Epithelial cell of proximal tubule (primary cell): ENCODE measurements around the gene TLCD2. TPM values are rescaled to one million over a fixed set of nuclear protein-coding genes. Genes with fewer than 3 reads are reported as not detected.

Experiments used
- DNase-seq: peaks from one replicate; pipeline ENCODE4 v3.0.0-alpha.2; 2011; ENCODE audit warnings: low read depth
- H3K4me3 ChIP-seq: 2 replicates; pipeline ENCODE4 v1.5.1; 2011; ENCODE audit warnings: low read depth, mild to moderate bottlenecking, low read length
- total RNA-seq: library from RNA; depleted of rRNA; stranded (reverse); fragments of >200 nt; gene quantifications from 2 replicates; pipeline ENCODE4 v1.2.3, GENCODE V29; 2015
- TF ChIP-seq, protein P1 (sequence below): conservative IDR thresholded peaks from 2 replicates; pipeline ENCODE4 v1.5.1; 2012; ENCODE audit warnings: low read depth, mild to moderate bottlenecking, low read length

The TLCD2 gene
- total RNA-seq, 1 donor from 2014 or later: 1.4 TPM

- TF ChIP-seq, protein P1, sequence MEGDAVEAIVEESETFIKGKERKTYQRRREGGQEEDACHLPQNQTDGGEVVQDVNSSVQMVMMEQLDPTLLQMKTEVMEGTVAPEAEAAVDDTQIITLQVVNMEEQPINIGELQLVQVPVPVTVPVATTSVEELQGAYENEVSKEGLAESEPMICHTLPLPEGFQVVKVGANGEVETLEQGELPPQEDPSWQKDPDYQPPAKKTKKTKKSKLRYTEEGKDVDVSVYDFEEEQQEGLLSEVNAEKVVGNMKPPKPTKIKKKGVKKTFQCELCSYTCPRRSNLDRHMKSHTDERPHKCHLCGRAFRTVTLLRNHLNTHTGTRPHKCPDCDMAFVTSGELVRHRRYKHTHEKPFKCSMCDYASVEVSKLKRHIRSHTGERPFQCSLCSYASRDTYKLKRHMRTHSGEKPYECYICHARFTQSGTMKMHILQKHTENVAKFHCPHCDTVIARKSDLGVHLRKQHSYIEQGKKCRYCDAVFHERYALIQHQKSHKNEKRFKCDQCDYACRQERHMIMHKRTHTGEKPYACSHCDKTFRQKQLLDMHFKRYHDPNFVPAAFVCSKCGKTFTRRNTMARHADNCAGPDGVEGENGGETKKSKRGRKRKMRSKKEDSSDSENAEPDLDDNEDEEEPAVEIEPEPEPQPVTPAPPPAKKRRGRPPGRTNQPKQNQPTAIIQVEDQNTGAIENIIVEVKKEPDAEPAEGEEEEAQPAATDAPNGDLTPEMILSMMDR: no peak
- H3K4me3 ChIP-seq: peak overlapping the region; percentile 77
- DNase-seq: peak; percentile 68
Measured at GRCh38 chr17:1714427-1714979, 4.3 kb upstream of the TLCD2 start.

GRCh38 chr17:1713878-1714426 lies 3.8 kb upstream of the TLCD2 start:
- peak overlapping the region; percentile 77 for H3K4me3 ChIP-seq
- DNase-seq: no peak
- TF ChIP-seq, protein P1: peak; percentile 61

DNA sequence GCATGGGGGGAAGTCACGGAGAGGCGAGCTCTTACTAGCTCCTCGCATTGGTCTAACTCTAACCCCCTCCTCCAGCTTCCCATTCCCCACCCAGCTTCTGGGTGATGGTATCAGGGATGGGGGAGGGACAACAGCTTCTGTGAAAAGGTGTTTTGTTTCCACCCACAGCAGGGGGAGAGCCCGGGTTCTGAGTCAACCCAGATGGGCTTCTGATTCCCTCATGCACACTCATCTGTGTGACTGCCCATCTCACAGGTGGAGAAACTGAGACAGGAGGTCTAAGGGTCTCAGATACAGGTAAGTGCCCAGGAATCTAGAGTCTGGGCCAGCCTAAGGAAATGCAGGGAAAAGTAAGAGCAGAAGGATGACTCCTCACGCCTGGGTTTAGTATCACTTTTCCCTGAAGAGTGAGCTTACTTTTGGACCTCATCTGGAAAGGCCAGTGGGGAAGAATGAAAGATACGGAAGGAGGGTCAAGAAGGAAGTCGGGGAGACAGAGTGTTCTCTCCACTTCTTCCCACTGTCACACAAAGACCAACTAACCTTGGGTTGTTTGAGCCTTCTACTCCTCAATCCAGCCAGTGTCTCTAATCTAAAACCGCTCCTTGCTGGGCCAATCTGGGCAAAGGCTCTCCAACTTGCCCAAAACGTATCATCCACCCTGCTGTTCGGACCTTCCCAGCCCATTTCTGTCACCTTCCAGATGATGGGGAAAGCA lies 3.1 kb upstream of the TLCD2 start:
- H3K4me3 ChIP-seq: peak overlapping the region; percentile 77
- TF ChIP-seq, protein P1: no peak
- DNase-seq: no peak

DNA sequence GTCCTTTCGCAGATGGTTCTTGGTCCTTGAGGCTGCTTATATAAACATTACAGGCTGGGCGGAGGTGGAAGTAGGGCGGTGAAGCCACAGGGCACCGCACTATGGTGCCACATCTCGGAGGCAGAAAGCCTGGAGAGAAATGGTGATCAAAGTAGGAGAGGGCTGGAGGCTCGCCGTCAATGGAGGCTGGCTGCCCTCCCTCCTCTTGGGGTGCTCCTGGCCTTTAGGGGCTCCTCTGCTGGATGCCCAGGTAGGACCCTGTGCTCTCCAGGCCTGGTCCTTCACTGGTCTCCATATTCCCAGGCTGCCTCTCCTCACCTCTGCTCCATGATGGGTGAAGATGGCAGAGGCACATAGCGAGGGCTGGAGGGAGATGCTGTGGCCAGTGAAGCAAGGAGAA lies 2.1 kb upstream of the TLCD2 start:
- no peak for DNase-seq
- no peak overlapping the region for H3K4me3 ChIP-seq
- TF ChIP-seq, protein P1: no peak

DNA sequence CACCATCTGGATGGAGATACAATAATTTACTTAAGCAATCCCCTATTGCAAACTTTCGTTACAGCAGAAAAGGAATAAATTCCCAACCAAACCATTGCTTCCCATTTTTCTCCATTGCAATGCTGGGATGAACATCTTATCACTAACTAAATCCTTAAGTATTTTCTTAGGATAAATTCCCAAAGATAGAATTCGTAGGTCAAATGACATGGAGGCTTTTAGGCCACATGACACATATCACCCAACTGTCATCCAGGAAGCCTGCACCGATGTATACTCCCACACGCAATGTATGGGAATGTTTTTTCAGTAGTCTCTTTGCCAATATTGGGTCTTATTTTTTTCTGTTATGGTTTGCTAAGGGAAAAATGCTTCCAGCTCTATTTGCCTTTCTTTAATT lies 1.6 kb upstream of the TLCD2 start:
- DNase-seq: no peak
- H3K4me3 ChIP-seq: no peak overlapping the region
- TF ChIP-seq, protein P1: no peak

DNA sequence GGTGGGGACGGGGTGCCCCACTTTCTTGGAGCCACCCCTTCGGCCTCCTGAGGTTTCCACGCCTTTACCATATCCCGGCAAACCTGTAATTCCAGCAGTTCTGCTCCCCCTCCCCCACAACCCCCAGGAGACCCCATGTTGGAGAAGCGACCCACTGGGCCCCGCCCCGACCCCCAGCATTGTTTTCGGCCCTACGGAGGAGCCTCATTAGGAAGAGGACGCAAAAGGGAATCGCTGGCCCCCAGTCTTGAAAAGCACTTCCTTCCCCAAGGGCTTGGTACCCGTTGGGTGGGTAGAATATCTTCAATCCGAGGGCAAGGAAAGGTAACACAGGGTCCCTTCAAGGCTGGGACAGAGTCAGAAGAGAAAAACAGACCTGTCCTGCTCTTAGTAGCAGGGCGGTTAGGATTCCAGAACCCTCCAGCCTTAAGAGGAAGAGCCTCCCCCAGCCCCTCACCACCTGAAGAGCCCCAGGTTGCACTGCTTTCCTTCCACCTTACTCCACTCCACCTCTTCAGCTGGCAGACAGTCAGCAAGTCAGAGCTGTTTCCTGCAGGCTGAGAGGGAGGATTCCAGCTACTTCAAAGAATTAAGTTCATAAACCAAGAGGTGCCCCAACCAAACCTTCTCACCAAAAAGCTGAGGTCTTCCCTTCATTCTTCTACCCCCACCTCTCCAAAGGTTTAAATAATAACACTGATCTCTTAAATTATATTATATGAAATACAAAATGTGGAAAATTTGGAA lies 803 bp upstream of the TLCD2 start:
- no peak for DNase-seq
- peak overlapping the region; percentile 80 for H3K4me3 ChIP-seq
- TF ChIP-seq, protein P1: no peak
